ENCODE measurements around the gene SELENON.

SELENON gene

DNA sequence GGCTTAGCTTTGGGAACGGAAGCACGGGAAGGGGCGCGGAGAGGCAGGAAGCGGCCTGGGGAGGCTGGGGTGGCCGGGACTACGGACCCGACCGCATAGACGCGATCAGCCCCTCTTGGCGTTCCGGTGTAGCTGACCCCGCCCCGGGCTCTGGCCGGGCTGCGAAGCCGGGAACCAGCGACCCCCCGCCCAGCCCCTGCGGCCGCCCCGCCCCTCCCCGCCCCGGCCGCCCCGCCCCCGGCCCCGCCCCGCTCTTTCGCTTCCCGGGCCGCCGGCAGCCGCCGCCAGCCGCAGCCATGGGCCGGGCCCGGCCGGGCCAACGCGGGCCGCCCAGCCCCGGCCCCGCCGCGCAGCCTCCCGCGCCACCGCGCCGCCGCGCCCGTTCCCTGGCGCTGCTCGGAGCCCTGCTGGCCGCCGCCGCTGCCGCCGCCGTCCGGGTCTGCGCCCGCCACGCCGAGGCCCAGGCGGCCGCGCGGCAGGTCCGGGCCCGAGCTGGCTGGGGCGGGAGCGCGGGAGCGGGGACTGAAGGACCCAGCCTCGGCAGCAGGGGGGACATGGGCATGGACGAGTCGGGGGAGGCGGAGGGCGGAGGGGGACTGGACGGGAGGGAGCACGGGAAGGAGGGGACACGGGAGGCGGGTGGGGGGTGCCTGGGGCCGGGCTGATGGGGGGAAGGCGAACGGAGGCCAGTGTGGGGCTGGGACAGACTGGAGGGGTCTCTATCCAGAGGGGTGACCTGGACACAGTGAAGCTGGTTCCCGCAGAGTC is at the start of gene SELENON:
TSS of gene SELENON (plus strand) at position 259 of the 768 bp plus-strand sequence. CDS start at position 297, 38 bp downstream.
- no peak for DNase-seq

DNA sequence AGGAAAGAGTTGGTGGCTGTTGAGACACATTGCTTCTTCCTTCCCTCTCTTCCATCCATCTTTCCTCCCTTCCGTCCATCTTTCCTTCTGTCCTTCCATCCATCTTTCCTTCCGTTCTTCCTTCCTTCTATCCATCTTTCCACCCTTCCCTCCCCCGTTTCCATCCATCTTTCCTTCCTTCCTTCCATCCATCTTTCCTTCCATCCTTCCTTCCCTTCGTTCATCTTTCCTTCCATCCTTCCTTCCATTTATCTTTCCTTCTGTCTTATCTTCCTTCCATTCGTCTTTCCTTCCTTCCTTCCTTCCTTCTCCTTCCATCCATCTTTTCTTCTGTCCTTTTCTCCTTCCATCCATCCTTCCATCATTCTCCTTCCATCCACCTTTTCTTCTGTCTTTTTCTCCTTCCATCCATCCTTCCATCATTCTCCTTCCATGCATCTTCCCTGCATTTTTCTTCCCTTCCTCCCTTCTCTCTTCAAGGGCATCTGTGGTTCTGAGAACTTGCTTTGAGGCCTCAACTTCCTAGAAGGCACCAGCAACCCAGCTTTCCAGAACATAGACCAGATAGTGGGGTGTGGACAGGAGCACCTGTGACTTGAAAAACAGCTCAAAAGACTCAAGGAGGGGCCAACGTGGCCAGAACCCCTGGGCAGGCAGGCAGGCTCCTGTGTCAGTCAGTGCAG is 48.9 kb upstream of the SELENON start:
- no peak for DNase-seq

DNA sequence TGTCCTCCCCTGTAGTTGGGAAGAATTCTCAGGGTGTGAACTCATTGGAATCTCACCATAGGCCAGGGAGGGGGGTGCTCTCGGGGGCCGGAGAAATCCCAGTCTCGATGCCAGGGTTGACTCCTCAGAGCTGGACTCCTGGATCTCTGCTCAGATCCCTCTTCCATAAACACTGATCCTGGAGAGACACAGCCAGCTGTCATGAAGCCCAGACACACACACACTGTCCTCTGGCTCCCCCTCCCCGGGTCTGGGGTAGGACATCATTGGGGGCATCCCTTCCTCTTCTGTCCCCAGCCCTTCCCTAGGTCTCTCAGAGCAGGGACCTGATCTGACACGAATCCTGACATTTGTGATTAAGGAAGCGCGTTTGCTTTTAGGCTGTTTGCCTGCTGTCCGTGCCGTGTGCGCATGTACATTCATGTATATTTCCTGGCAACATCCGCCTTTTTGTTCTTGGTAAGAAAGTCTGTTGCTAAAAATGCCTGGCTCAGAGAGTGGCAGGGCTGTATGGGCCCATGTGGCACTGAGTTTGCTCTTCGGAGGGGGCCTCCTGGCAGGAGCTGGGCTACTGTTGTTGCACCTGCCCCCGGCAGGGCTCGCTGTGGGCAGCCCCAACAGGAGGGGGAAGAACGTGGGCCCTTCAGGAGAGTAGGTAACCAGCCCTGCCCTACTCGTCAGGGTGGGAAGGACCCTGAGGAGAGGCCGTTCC is 45.4 kb upstream of the SELENON start:
- no peak for DNase-seq

- DNase-seq: no peak
Measured at GRCh38 chr1:25755475-25756125, 44.4 kb upstream of the SELENON start.

DNA sequence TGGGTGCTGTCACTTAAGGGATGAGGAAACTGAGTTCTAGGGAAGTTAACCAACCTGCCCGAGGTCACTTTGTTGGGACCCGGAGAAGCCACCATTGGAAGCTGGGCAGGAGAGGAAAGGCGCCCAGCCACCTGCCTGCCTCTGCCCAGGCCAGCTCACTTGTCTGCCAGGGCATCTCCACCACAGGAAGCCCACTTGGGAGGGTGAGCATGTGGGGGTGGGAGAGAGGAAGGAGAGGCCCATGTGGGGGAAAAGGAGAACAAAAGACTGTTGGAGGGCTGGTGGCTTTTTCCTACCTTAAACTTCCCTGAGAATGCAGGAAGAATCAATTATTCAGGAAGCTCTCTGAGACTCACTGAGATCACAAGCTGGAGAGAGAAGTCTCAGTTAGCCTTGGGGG is 43.8 kb upstream of the SELENON start:
- no peak for DNase-seq

DNA sequence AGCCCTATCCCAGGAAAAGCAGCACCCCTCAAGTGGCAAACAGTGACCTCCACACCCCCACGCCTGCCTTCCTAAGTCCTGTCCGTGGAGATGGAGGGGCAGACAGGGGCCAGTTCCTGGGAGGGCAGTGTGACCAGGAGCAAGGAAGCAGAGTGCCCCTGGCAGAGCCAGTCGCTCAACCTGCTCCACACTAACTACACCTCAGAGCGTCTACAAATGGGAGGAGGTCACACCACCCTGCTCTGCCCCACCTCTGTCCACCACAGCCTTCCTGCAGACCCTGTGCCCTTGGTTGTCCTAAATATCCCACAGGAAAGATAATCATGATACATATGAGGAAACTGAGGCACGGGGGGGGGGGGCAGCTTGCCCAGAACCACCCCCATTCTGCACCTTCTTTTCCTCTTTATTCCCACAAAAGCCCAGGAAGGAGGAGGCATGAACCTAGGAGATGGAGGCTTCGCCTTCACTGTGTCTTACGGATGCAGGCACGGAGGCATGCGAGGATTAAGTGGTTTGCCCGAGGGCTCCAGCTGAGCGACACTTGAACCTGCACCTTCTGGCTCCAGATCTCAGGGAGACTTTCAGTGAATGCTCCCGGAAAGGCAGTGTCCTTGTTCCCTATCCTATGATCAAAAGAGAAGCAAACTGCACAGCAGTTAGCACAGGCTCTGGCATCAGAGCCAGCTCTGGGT is 42.7 kb upstream of the SELENON start:
- DNase-seq: no peak

GRCh38 chr1:25757846-25758185 is 42.2 kb upstream of the SELENON start:
- no peak for DNase-seq

- no peak for DNase-seq
Measured at GRCh38 chr1:25758466-25759070, 41.4 kb upstream of the SELENON start.

GRCh38 chr1:25760122-25760719 is 39.8 kb upstream of the SELENON start:
- DNase-seq: no peak

DNA sequence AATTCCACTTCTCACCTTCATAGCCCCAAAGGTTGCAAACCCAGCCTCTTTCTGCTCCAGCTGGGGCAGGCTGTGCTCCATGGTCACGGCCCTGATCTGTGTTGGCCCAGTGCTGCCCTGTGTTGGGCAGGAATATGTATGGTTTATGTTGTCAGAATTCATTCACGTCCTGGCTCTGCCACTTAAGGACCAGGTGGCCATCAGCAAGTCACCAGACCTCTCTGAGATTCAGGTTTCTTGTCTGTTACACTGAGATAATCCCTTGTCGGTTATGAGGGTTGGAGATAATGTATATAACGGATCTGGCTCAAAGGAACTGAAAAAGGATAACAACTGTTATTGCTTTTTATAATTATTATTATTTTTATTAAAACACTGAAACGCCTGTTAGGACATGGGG is 39.1 kb upstream of the SELENON start:
- DNase-seq: no peak

DNA sequence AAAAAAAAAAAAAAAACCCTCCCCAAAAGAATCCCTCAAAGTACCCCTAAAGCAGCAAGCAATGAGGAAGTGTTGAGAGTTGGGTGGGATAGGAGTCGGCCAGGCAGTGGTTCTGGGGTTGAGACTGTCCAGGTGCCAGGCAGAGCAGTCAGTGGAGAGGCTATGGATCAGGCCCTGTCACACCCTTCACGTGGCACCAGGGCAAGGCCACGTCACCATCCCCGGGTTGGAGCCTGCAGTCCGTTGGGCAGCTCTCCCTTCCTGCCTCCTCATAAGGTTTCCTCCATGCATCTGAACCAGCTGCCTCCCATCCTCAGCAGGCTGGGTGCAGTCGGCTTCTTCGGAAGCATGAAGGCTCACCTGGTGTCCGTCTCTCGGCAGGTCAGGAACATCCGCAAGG is 36.5 kb upstream of the SELENON start:
- DNase-seq: no peak

DNA sequence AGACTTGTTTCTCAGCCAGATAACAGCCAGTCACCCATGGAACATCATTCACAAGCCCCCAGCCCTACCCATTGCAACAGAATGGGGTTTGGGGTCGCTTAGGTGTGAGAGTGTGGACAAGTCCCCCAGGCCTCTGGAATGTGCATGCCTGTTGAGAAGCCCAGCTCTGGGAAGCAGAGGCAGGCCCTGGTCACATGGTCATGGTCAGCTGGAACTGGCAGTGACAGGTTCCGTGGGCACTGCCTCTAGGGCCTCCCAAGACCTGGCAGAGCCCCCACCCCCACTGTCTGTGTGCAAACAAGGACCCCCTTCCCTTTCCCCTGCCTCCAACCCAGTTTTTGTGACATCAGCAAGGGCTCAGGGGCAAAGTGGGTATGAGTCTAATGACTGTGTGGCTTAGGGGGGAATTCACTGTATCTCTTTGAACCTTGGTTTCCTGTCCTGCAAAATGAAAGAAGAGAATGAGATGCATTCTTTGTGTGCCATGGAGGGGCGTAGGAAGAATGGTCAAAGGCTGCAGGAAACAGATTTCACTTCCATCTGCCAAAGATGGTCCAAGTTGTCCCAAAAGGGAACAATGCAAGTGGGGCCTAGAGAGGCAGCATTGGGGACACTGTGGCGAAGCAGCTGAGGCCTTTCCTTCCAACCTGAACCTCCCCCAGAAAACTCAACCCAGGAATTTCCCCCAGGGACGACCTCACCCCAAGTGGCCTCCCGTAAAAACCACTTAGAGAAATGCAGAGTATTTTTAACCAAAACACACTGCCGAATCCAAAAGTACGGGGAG is 34.7 kb upstream of the SELENON start:
- no peak for DNase-seq

DNA sequence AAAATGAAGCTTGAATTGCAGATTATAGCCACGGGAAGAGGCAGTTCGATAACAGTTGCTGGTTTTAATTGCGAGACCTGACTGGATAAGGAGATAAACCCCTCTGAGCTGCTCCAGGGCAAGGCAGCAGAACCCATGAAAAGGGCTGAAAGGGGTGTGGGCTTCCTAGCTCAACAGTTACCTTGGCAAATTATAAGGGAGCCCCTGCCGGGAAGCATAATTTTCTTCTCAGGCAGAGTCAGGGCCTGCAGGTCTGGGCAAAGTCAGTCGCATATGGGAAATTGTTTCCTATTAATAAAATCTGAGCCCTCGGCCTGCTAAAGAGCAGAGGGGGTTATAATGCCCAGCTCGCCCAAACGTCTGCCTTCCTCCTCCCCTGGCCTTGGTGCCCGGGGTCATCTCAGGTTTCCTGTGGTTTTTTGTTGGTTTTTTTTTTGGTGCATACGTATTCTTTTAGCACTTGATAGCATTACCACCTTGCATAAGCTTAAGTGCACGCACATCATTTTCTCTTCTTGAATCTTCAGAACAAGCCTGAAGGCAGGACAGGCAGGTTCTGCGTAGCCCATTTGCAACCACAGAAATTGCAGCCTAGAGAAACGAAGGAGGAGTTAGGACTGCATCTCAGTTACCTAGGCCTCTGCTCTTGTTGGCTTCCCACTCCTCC is 33.9 kb upstream of the SELENON start:
- no peak for DNase-seq

GRCh38 chr1:25766721-25767436 is 33.1 kb upstream of the SELENON start:
- no peak for DNase-seq

DNA sequence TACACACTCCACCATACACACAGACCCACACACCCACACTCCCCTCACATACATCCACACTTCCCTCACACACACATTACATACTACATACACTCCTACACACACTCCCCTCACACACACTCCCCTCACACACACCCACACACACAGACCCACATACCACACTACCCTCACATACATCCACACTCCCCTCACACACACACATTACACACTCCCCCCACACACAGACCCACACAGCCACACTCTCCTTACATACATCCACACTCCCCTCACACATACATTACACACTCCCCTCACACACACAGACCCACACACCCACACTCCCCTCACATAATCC is 32.6 kb upstream of the SELENON start:
- no peak for DNase-seq

GRCh38 chr1:25768999-25769398 is 31.0 kb upstream of the SELENON start:
- DNase-seq: no peak

- DNase-seq: no peak
Measured at GRCh38 chr1:25769625-25770383, 30.2 kb upstream of the SELENON start.

GRCh38 chr1:25770541-25771220 is 29.3 kb upstream of the SELENON start:
- DNase-seq: no peak

All from GOT3 (cell line).